ENCODE results near the gene UNC5A.

GRCh38 chr5:176798949-176799348, 11.4 kb upstream of the UNC5A start:
- no peak for TF ChIP-seq ZXDB (tag by site-specific recombination; IDR thresholded peaks at IDR 0.05)
- no peak for TF ChIP-seq ZNF280D (tag by site-specific recombination; IDR thresholded peaks at IDR 0.05)
- TF ChIP-seq HOXA7 (CRISPR knock-in tag; IDR thresholded peaks at IDR 0.05; ENCODE audit: borderline replicate concordance), result no peak
- TF ChIP-seq PRDM4 (tag by site-specific recombination; IDR thresholded peaks at IDR 0.05), result no peak
- TF ChIP-seq ZNF214 (tag by site-specific recombination; IDR thresholded peaks at IDR 0.05; ENCODE audit: borderline replicate concordance), result no peak
- no peak for TF ChIP-seq ZNF266 (tag by site-specific recombination; IDR thresholded peaks at IDR 0.05; ENCODE audit: low read depth)
- TF ChIP-seq ZNF23 (tag by site-specific recombination; IDR thresholded peaks at IDR 0.05; ENCODE audit: borderline replicate concordance), result no peak
- no peak for TF ChIP-seq ZNF202 (tag by site-specific recombination; IDR thresholded peaks at IDR 0.05; ENCODE audit: borderline replicate concordance)
- TF ChIP-seq ZNF121 (tag by site-specific recombination; IDR thresholded peaks at IDR 0.05), result no peak
